Measurements from ENCODE around the gene ARPC2. TPM values are rescaled to one million over a fixed set of nuclear protein-coding genes. Genes with fewer than 3 reads are reported as not detected.
A peak's percentile ranks its signal among the peaks of the same experiment; 100 is the strongest.

ARPC2 gene
- total and polyA plus RNA-seq, 10 donors: 262 to 554 (median 374) TPM

GRCh38 chr2:218262237-218262600 is 45.2 kb downstream of the ARPC2 start:
- no peak for DNase-seq
- no peak for TF ChIP-seq CTCF (IDR thresholded peaks at IDR 0.05 in 8 of 11, conservative IDR thresholded peaks at IDR 0.05 in 3 of 11)
- TF ChIP-seq POLR2AphosphoS5 (IDR thresholded peaks at IDR 0.05): no peak
- TF ChIP-seq POLR2A (IDR thresholded peaks at IDR 0.05): no peak

GRCh38 chr2:218262631-218263586 is 45.9 kb downstream of the ARPC2 start:
- no peaks in the 10 kb centered on the region for H3K9me3 ChIP-seq
- intact Hi-C loops (cut with DNase I; ENCODE audit: low total_unique reads): no loop called here
- peaks cover 19 to 91% (median 63%) of the 10 kb centered on the region in 6 donors for H3K4me1 ChIP-seq
- peaks cover 0 to 59% (median 48%) of the 10 kb centered on the region in 6 donors for H3K36me3 ChIP-seq
- WGBS, 5 donors: 89 to 93% (median 91%) methylated on average over 30 to 39 of the region's 39 CpGs
- H3K27ac ChIP-seq: peak overlapping the region in 2 of 8 donors; percentile 82 to 84
- no peak overlapping the region for H3K4me3 ChIP-seq
- DNase-seq: no peak
- no peaks in the 10 kb centered on the region for H3K27me3 ChIP-seq (replicated peaks in 1 of 7)
- TF ChIP-seq POLR2A (IDR thresholded peaks at IDR 0.05): no peak
- no peak for TF ChIP-seq CTCF (IDR thresholded peaks at IDR 0.05 in 8 of 11, conservative IDR thresholded peaks at IDR 0.05 in 3 of 11)
- peak in 1 of 3 donors; percentile 48 for TF ChIP-seq POLR2AphosphoS5 (IDR thresholded peaks at IDR 0.05)

More at GRCh38 chr2:218262237-218262600, 45.2 kb downstream of the ARPC2 start:
- intact Hi-C loops (cut with DNase I; ENCODE audit: low total_unique reads): no loop called here
- Histone ChIP-seq H3K27ac (peak overlapping the region in 3 of 8 donors; percentile 71 to 84 (median 82)), H3K4me1 (peaks cover 21 to 91% (median 66%) of the 10 kb centered on the region in 6 donors), H3K9me3 (no peaks in the 10 kb centered on the region), H3K36me3 (peaks cover 0 to 52% (median 42%) of the 10 kb centered on the region in 6 donors), H3K27me3 (replicated peaks in 1 of 7) (no peaks in the 10 kb centered on the region), H3K4me3 (no peak overlapping the region)
- WGBS, 5 donors: 85 to 98% (median 92%) methylated on average over 6 of the region's 6 CpGs

GRCh38 chr2:218263817-218264641 is 47.0 kb downstream of the ARPC2 start:
- 78 to 85% (median 80%) methylated on average over 16 to 17 of the region's 17 CpGs for WGBS, 5 donors
- Histone ChIP-seq H3K36me3 (peaks cover 0 to 63% (median 49%) of the 10 kb centered on the region in 6 donors), H3K9me3 (no peaks in the 10 kb centered on the region), H3K27me3 (replicated peaks in 1 of 7) (no peaks in the 10 kb centered on the region), H3K4me3 (no peak overlapping the region), H3K4me1 (peaks cover 16 to 91% (median 63%) of the 10 kb centered on the region in 6 donors), H3K27ac (peak overlapping the region in 2 of 8 donors; percentile 82 to 84)
- DNase-seq: no peak
- intact Hi-C loops (cut with DNase I; ENCODE audit: low total_unique reads): no loop called here
- TF ChIP-seq POLR2A (IDR thresholded peaks at IDR 0.05) (no peak), CTCF (IDR thresholded peaks at IDR 0.05 in 8 of 11, conservative IDR thresholded peaks at IDR 0.05 in 3 of 11) (no peak), POLR2AphosphoS5 (IDR thresholded peaks at IDR 0.05) (no peak)
